ENCODE data around the gene CPXM2. TPM values are rescaled to one million over a fixed set of nuclear protein-coding genes. Genes with fewer than 3 reads are reported as not detected.

The CPXM2 gene
- total RNA-seq, 2 donors from 2014 or later = 1.4 to 1.9 TPM

DNA sequence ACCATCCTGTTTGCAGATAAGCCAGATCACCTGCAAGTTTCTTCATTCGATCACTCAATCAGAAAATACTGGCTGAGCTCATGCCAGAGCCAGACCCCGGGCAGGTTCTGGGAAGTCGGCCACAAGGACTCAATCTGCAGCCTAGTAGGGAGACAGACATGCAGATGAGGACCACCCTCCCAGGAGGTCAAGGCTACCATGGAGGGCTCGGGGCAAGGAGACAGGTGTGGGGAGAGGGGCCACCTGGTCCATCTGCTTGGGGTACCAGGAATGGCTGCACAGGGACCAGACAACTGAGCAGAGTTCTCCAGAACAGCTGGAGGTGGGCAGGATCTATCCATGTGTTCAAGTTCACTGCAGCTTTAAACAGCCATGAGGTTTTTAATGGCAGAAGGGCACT lies 16.8 kb upstream of the CPXM2 start:
- H3K27me3 Mint-ChIP-seq (ENCODE audit: insufficient read depth) = peaks cover 10% of the 10 kb centered on the region
- no peak overlapping the region for H3K27ac Mint-ChIP-seq
- H3K27me3 ChIP-seq (ENCODE audit: control insufficient read depth, insufficient read depth, low read length, poor library complexity, severe bottlenecking) = no peaks in the 10 kb centered on the region
- H3K36me3 ChIP-seq (ENCODE audit: control insufficient read depth, insufficient read depth, low read length) = no peaks in the 10 kb centered on the region
- no peaks in the 10 kb centered on the region for H3K4me1 Mint-ChIP-seq
- H3K4me3 Mint-ChIP-seq = no peak overlapping the region
- H3K27ac ChIP-seq (ENCODE audit: low read depth, low read length) = no peak overlapping the region
- no peaks in the 10 kb centered on the region for H3K9me3 Mint-ChIP-seq
- WGBS, 2 experiments (ENCODE audit: insufficient coverage in 1 of 2, insufficient read length in 1 of 2) = 92 to 93% methylated on average over 3 to 4 of the region's 4 CpGs
- H3K36me3 Mint-ChIP-seq (ENCODE audit: low read depth) = no peaks in the 10 kb centered on the region
- TF ChIP-seq, protein P1, sequence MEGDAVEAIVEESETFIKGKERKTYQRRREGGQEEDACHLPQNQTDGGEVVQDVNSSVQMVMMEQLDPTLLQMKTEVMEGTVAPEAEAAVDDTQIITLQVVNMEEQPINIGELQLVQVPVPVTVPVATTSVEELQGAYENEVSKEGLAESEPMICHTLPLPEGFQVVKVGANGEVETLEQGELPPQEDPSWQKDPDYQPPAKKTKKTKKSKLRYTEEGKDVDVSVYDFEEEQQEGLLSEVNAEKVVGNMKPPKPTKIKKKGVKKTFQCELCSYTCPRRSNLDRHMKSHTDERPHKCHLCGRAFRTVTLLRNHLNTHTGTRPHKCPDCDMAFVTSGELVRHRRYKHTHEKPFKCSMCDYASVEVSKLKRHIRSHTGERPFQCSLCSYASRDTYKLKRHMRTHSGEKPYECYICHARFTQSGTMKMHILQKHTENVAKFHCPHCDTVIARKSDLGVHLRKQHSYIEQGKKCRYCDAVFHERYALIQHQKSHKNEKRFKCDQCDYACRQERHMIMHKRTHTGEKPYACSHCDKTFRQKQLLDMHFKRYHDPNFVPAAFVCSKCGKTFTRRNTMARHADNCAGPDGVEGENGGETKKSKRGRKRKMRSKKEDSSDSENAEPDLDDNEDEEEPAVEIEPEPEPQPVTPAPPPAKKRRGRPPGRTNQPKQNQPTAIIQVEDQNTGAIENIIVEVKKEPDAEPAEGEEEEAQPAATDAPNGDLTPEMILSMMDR (conservative IDR thresholded peaks at IDR 0.05) = no peak
- H3K9ac ChIP-seq (ENCODE audit: extremely low read depth, low read length, poor library complexity, severe bottlenecking) = no peak overlapping the region
- H3K4me3 ChIP-seq (ENCODE audit: low read length) = no peak overlapping the region
- H3K4me1 ChIP-seq (ENCODE audit: control insufficient read depth, insufficient read depth, low read length) = no peaks in the 10 kb centered on the region
- DNase-seq = no peak
- no peaks in the 10 kb centered on the region for H3K9me3 ChIP-seq (ENCODE audit: control insufficient read depth, low read length)

DNA sequence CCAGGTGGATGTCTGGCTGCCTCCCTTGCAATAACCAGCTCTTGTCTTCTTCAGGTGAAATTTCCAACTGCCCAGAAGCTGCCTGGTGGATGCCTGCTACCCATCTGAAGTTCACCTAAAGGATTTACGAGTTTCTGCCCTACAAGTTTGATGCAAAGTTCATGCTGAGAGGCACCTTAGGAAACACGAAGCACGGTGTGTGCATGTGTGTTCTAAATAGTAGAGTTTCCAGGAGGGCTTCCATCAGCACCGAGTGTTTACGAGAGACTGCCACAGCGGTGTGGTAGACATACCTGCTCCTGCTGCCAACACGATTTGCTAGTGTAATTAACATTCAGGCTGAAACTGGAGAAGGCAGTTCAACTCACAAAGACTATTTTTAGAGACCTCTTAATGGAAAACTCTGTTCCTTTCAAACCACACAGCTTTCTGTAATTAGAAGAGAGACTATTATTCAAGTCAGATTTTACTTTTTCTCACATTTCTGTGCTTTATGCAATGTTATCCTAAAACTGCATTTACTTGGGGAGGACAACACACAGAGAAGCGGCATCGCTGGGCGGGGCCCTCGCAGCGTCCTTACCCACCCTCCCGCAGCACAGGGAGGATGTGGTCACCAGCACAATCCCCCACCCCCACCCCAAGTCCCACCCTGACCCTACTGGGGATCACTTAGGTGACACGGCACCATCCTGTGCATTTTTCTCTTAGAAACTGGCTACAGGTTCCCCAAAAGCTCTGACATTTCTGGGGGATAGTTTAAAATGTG lies 15.5 kb upstream of the CPXM2 start:
- H3K27me3 Mint-ChIP-seq (ENCODE audit: insufficient read depth) = peaks cover 10% of the 10 kb centered on the region
- H3K27me3 ChIP-seq (ENCODE audit: control insufficient read depth, insufficient read depth, low read length, poor library complexity, severe bottlenecking) = no peaks in the 10 kb centered on the region
- 83 to 88% methylated on average over 6 to 14 of the region's 14 CpGs for WGBS, 2 experiments (ENCODE audit: insufficient coverage in 1 of 2, insufficient read length in 1 of 2)
- H3K9me3 ChIP-seq (ENCODE audit: control insufficient read depth, low read length) = no peaks in the 10 kb centered on the region
- no peak overlapping the region for H3K27ac ChIP-seq (ENCODE audit: low read depth, low read length)
- H3K9ac ChIP-seq (ENCODE audit: extremely low read depth, low read length, poor library complexity, severe bottlenecking) = no peak overlapping the region
- H3K9me3 Mint-ChIP-seq = no peaks in the 10 kb centered on the region
- no peak overlapping the region for H3K4me3 Mint-ChIP-seq
- H3K36me3 ChIP-seq (ENCODE audit: control insufficient read depth, insufficient read depth, low read length) = no peaks in the 10 kb centered on the region
- H3K36me3 Mint-ChIP-seq (ENCODE audit: low read depth) = no peaks in the 10 kb centered on the region
- no peak overlapping the region for H3K27ac Mint-ChIP-seq
- no peak for DNase-seq
- no peak overlapping the region for H3K4me3 ChIP-seq (ENCODE audit: low read length)
- TF ChIP-seq, protein P1 (conservative IDR thresholded peaks at IDR 0.05) = no peak
- no peaks in the 10 kb centered on the region for H3K4me1 Mint-ChIP-seq
- no peaks in the 10 kb centered on the region for H3K4me1 ChIP-seq (ENCODE audit: control insufficient read depth, insufficient read depth, low read length)

DNA sequence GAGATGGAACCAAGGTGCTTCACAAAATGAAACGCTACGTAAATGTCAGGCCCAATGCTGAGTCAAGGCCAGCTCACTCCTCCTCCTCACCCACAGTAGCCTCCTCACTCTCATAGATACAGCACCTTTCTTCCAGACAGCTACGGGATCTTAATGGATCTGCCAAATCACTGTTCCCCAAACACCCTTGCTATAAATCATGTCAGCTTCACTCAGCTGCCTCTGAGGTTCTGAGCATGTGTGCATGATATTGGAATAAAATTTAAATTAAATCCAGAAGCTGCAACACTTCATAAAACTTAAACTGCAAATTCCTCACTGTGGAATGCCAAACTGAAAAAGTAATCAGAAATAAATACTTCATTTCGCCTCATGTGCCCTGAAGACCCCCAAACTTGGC lies 14.7 kb upstream of the CPXM2 start:
- no peaks in the 10 kb centered on the region for H3K36me3 Mint-ChIP-seq (ENCODE audit: low read depth)
- no peaks in the 10 kb centered on the region for H3K9me3 ChIP-seq (ENCODE audit: control insufficient read depth, low read length)
- peaks cover 8% of the 10 kb centered on the region for H3K27me3 Mint-ChIP-seq (ENCODE audit: insufficient read depth)
- H3K4me3 Mint-ChIP-seq = no peak overlapping the region
- H3K9ac ChIP-seq (ENCODE audit: extremely low read depth, low read length, poor library complexity, severe bottlenecking) = no peak overlapping the region
- H3K4me1 Mint-ChIP-seq = no peaks in the 10 kb centered on the region
- TF ChIP-seq, protein P1 (conservative IDR thresholded peaks at IDR 0.05) = no peak
- no peaks in the 10 kb centered on the region for H3K27me3 ChIP-seq (ENCODE audit: control insufficient read depth, insufficient read depth, low read length, poor library complexity, severe bottlenecking)
- no peak overlapping the region for H3K4me3 ChIP-seq (ENCODE audit: low read length)
- no peak for DNase-seq
- whole genome bisulfite sequencing, 2 experiments (ENCODE audit: insufficient coverage in 1 of 2, insufficient read length in 1 of 2) = 87 to 100% methylated on average over 1 to 4 of the region's 4 CpGs
- H3K9me3 Mint-ChIP-seq = no peaks in the 10 kb centered on the region
- no peaks in the 10 kb centered on the region for H3K36me3 ChIP-seq (ENCODE audit: control insufficient read depth, insufficient read depth, low read length)
- no peak overlapping the region for H3K27ac Mint-ChIP-seq
- no peaks in the 10 kb centered on the region for H3K4me1 ChIP-seq (ENCODE audit: control insufficient read depth, insufficient read depth, low read length)
- H3K27ac ChIP-seq (ENCODE audit: low read depth, low read length) = no peak overlapping the region

Data from endodermal cell (in vitro differentiated cells).